K562 (cell line): ENCODE data around the gene SLAMF6. TPM values are rescaled to one million over a fixed set of nuclear protein-coding genes. Genes with fewer than 3 reads are reported as not detected.

Source experiments
- ELF4 ChIP-seq: fragments of 450-650 bp; formaldehyde crosslinking; IDR thresholded peaks from 2 replicates; pipeline ENCODE4 v1.4.0; 2022; ENCODE audit warnings: missing genetic modification characterization
- HNRNPH1 ChIP-seq: fragments of 200-400 bp; formaldehyde crosslinking; optimal IDR thresholded peaks from 2 replicates; pipeline ENCODE3; 2017; ENCODE audit warnings: low read depth, mild to moderate bottlenecking, low read length, moderate library complexity
- ILK ChIP-seq: fragments of 450-650 bp; IDR thresholded peaks from 2 replicates; pipeline ENCODE4 v1.6.1; 2016; ENCODE audit warnings: missing genetic modification characterization, low read depth, mild to moderate bottlenecking, missing compliant biosample characterization, moderate library complexity, borderline replicate concordance
- KLF13 ChIP-seq: fragments of 450-650 bp; IDR thresholded peaks from 2 replicates; pipeline ENCODE4 v1.6.1; 2016; ENCODE audit warnings: missing genetic modification characterization, low read depth, mild to moderate bottlenecking, missing compliant biosample characterization, moderate library complexity, borderline replicate concordance
- ZNF197 ChIP-seq: fragments of 200-800 bp; sonication (Bioruptor generic); IDR thresholded peaks from 2 replicates; pipeline ENCODE4 v1.6.1; 2016; ENCODE audit warnings: low read depth, missing genetic modification characterization, missing compliant biosample characterization
- polyA plus RNA-seq, 8 experiments: library from polyadenylated mRNA; depleted of rRNA in 4 of 8; stranded (reverse) in 5 of 8; unstranded in 3 of 8; fragments of >200 nt; fragmentation: Nextera tagmentation in 2 of 8; fragmentation: Illumina TruSeq in 1 of 8; extraction: Ambion mirVana in 2 of 8; extraction: Trizol in 1 of 8; gene quantifications; 2 replicates each; pipeline versions ENCODE4 v1.2.1 to v1.2.3, GENCODE V29; 2011 to 2014; ENCODE audit warnings: inconsistent platforms in 1 of 8, missing spikeins in 1 of 8
- total RNA-seq, 7 experiments: library from RNA; depleted of rRNA in 6 of 7; stranded (reverse); fragments of >200 nt in 6 of 7; fragmentation: Illumina TruSeq in 2 of 7; extraction: Trizol in 2 of 7; gene quantifications; 2 replicates each; pipeline versions ENCODE4 v1.2.1 to v1.2.3, GENCODE V29; 2011 to 2021; ENCODE audit warnings: low replicate concordance in 1 of 7
- TF ChIP-seq, protein P1 (sequence below): IDR thresholded peaks from 2 replicates; pipeline ENCODE4 v1.6.1; 2016; ENCODE audit warnings: missing genetic modification characterization, missing compliant biosample characterization
- TF ChIP-seq, protein P2 (sequence below): fragments of 250-450 bp; sonication (Bioruptor Pico); IDR thresholded peaks from 2 replicates; pipeline ENCODE4 v1.8.0; 2021; ENCODE audit warnings: moderate library complexity, mild to moderate bottlenecking, inconsistent platforms
- TF ChIP-seq, protein P3 (sequence below): fragments of 450-650 bp; IDR thresholded peaks from 2 replicates; pipeline ENCODE4 v1.6.1; 2016; ENCODE audit warnings: mild to moderate bottlenecking, moderate library complexity

Gene SLAMF6
- total and polyA plus RNA-seq, 9 of the 15 experiments (the other 6 are each of a cell fraction or from before 2014, with no cell fraction given), result 0.56 to 4.8 (median 1.1) TPM

DNA sequence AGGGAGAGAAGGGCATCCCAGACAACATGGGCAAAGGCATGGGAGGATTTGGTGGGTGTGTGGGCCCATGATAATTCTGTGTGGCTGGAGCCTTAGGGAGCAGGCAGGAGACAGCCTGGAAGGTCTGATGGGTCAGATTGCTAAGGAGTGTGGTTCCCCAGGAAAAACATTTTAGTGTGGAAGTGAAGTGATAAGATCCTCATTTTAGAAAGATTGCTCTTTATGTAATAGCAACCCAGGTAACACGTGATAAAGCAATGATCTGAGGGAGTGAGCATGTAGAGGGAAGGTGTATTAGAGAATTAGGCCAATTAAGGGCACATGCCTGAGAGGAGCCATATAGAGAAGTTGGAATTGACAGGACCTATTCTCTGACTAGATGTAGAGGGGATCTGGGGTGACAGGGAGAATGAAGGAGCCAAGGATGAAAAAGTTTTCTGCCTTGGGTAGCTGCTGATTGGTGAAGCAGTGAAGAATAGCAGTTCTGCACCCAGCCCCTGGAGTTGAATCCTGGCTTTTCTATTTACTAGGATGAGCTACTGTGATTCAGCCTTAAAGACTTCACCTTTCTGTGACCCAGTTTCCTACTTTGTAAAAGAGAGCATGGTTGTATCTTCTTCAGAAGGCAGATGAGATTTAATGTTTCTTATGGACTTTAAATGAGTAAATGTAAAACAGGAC lies 18.7 kb upstream of the SLAMF6 start (continued):
- TF ChIP-seq, protein P1, sequence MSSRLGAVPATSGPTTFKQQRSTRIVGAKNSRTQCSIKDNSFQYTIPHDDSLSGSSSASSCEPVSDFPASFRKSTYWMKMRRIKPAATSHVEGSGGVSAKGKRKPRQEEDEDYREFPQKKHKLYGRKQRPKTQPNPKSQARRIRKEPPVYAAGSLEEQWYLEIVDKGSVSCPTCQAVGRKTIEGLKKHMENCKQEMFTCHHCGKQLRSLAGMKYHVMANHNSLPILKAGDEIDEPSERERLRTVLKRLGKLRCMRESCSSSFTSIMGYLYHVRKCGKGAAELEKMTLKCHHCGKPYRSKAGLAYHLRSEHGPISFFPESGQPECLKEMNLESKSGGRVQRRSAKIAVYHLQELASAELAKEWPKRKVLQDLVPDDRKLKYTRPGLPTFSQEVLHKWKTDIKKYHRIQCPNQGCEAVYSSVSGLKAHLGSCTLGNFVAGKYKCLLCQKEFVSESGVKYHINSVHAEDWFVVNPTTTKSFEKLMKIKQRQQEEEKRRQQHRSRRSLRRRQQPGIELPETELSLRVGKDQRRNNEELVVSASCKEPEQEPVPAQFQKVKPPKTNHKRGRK (tag), result no peak
- TF ChIP-seq, protein P2, sequence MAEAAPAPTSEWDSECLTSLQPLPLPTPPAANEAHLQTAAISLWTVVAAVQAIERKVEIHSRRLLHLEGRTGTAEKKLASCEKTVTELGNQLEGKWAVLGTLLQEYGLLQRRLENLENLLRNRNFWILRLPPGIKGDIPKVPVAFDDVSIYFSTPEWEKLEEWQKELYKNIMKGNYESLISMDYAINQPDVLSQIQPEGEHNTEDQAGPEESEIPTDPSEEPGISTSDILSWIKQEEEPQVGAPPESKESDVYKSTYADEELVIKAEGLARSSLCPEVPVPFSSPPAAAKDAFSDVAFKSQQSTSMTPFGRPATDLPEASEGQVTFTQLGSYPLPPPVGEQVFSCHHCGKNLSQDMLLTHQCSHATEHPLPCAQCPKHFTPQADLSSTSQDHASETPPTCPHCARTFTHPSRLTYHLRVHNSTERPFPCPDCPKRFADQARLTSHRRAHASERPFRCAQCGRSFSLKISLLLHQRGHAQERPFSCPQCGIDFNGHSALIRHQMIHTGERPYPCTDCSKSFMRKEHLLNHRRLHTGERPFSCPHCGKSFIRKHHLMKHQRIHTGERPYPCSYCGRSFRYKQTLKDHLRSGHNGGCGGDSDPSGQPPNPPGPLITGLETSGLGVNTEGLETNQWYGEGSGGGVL (CRISPR knock-in tag), result no peak
- TF ChIP-seq, protein P3, sequence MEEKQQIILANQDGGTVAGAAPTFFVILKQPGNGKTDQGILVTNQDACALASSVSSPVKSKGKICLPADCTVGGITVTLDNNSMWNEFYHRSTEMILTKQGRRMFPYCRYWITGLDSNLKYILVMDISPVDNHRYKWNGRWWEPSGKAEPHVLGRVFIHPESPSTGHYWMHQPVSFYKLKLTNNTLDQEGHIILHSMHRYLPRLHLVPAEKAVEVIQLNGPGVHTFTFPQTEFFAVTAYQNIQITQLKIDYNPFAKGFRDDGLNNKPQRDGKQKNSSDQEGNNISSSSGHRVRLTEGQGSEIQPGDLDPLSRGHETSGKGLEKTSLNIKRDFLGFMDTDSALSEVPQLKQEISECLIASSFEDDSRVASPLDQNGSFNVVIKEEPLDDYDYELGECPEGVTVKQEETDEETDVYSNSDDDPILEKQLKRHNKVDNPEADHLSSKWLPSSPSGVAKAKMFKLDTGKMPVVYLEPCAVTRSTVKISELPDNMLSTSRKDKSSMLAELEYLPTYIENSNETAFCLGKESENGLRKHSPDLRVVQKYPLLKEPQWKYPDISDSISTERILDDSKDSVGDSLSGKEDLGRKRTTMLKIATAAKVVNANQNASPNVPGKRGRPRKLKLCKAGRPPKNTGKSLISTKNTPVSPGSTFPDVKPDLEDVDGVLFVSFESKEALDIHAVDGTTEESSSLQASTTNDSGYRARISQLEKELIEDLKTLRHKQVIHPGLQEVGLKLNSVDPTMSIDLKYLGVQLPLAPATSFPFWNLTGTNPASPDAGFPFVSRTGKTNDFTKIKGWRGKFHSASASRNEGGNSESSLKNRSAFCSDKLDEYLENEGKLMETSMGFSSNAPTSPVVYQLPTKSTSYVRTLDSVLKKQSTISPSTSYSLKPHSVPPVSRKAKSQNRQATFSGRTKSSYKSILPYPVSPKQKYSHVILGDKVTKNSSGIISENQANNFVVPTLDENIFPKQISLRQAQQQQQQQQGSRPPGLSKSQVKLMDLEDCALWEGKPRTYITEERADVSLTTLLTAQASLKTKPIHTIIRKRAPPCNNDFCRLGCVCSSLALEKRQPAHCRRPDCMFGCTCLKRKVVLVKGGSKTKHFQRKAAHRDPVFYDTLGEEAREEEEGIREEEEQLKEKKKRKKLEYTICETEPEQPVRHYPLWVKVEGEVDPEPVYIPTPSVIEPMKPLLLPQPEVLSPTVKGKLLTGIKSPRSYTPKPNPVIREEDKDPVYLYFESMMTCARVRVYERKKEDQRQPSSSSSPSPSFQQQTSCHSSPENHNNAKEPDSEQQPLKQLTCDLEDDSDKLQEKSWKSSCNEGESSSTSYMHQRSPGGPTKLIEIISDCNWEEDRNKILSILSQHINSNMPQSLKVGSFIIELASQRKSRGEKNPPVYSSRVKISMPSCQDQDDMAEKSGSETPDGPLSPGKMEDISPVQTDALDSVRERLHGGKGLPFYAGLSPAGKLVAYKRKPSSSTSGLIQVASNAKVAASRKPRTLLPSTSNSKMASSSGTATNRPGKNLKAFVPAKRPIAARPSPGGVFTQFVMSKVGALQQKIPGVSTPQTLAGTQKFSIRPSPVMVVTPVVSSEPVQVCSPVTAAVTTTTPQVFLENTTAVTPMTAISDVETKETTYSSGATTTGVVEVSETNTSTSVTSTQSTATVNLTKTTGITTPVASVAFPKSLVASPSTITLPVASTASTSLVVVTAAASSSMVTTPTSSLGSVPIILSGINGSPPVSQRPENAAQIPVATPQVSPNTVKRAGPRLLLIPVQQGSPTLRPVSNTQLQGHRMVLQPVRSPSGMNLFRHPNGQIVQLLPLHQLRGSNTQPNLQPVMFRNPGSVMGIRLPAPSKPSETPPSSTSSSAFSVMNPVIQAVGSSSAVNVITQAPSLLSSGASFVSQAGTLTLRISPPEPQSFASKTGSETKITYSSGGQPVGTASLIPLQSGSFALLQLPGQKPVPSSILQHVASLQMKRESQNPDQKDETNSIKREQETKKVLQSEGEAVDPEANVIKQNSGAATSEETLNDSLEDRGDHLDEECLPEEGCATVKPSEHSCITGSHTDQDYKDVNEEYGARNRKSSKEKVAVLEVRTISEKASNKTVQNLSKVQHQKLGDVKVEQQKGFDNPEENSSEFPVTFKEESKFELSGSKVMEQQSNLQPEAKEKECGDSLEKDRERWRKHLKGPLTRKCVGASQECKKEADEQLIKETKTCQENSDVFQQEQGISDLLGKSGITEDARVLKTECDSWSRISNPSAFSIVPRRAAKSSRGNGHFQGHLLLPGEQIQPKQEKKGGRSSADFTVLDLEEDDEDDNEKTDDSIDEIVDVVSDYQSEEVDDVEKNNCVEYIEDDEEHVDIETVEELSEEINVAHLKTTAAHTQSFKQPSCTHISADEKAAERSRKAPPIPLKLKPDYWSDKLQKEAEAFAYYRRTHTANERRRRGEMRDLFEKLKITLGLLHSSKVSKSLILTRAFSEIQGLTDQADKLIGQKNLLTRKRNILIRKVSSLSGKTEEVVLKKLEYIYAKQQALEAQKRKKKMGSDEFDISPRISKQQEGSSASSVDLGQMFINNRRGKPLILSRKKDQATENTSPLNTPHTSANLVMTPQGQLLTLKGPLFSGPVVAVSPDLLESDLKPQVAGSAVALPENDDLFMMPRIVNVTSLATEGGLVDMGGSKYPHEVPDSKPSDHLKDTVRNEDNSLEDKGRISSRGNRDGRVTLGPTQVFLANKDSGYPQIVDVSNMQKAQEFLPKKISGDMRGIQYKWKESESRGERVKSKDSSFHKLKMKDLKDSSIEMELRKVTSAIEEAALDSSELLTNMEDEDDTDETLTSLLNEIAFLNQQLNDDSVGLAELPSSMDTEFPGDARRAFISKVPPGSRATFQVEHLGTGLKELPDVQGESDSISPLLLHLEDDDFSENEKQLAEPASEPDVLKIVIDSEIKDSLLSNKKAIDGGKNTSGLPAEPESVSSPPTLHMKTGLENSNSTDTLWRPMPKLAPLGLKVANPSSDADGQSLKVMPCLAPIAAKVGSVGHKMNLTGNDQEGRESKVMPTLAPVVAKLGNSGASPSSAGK, result peak; percentile 21; the same call in 1 of the 2 replicates
- TF ChIP-seq ILK (tag) (no peak), ZNF197 (CRISPR knock-in tag) (peak; percentile 80; the same call in 1 of the 2 replicates), ELF4 (peak; percentile 51; the same call in 1 of the 2 replicates), KLF13 (tag) (0 out of 2 replicates have a peak, but pooled peaks have one; percentile 8), HNRNPH1 (no peak)
